Stomach (tissue), 9 donors: ENCODE measurements around the gene PLAC1. TPM values are rescaled to one million over a fixed set of nuclear protein-coding genes. Genes with fewer than 3 reads are reported as not detected.
A peak's percentile ranks its signal among the peaks of the same experiment; 100 is the strongest.

Experiments
- DNase-seq, 2 donors: peaks; one replicate each; pipeline versions ENCODE4 v3.0.0 to v3.0.0-alpha.2; 2013 to 2019
- H3K27ac ChIP-seq, 5 donors: fragments of 200-600 bp in 4 of 5; sonication (generic) in 4 of 5; one replicate each; pipeline ENCODE4 v1.5.1; 2013 to 2019; ENCODE audit warnings: mild to moderate bottlenecking in 1 of 5, moderate library complexity in 1 of 5
- H3K27me3 ChIP-seq, 3 donors: fragments of 200-600 bp; sonication (generic); one replicate each; pipeline ENCODE4 v1.5.1; 2017 to 2019; ENCODE audit warnings: mixed run types in 1 of 3
- H3K36me3 ChIP-seq, 4 donors: fragments of 200-600 bp; sonication (generic); 1 replicate in 3 of 4; 2 replicates in 1 of 4; pipeline ENCODE4 v1.5.1; 2016 to 2019
- H3K4me1 ChIP-seq, 4 donors: fragments of 200-600 bp; sonication (generic); one replicate each; pipeline ENCODE4 v1.5.1; 2016 to 2019
- H3K4me3 ChIP-seq, 4 donors: fragments of 200-600 bp; sonication (generic) in 3 of 4; one replicate each; pipeline ENCODE4 v1.5.1; 2016 to 2019; ENCODE audit warnings: mild to moderate bottlenecking in 1 of 4
- H3K9me3 ChIP-seq, 4 donors: fragments of 200-600 bp; sonication (generic); one replicate each; pipeline ENCODE4 v1.5.1; 2016 to 2019
- EP300 ChIP-seq: sonication (generic); formaldehyde crosslinking; IDR thresholded peaks from one replicate; pipeline ENCODE4 v1.6.1; 2017; ENCODE audit warnings: antibody characterized with exemption
- POLR2A ChIP-seq, 4 donors: fragments of 450-650 bp; IDR thresholded peaks; one replicate each; pipeline ENCODE4 v1.6.1; 2016; ENCODE audit warnings: antibody characterized with exemption in 4 of 4, control low read depth in 2 of 4, mild to moderate bottlenecking in 1 of 4, moderate library complexity in 1 of 4
- POLR2AphosphoS5 ChIP-seq, 3 donors: sonication (generic); formaldehyde crosslinking; IDR thresholded peaks; one replicate each; pipeline ENCODE4 v1.6.1; 2016; ENCODE audit warnings: antibody characterized with exemption in 3 of 3
- WGBS, 5 donors: extraction: QIAGEN DNeasy Blood & Tissue Kit in 3 of 5; methylation state at CpG; one replicate each; pipeline versions ENCODE4 v1.1.5 to v1.1.7; 2013 to 2018; 5-methylcytosine and 5-hydroxymethylcytosine counted together
- intact Hi-C: fragments of 100-400 bp; cut with DNase I; formaldehyde crosslinking; loops from one replicate; pipeline ENCODE4 v1.15.1; 2023; ENCODE audit warnings: low total_unique reads
- polyA plus RNA-seq, 3 donors: library from polyadenylated mRNA; stranded (reverse); fragments of 200-250 nt; gene quantifications; one replicate each; pipeline ENCODE4 v1.2.3, GENCODE V29; 2013
- total RNA-seq, 5 donors: library from RNA; depleted of rRNA; stranded (reverse); fragments of >200 nt; gene quantifications; one replicate each; pipeline versions ENCODE4 v1.1.0 to v1.2.3, GENCODE V29; 2014 to 2016
- TF ChIP-seq, protein P1 (sequence below), 7 experiments: fragments of 450-650 bp in 4 of 7; fragments of 200-600 bp in 3 of 7; sonication (generic) in 3 of 7; IDR thresholded peaks; one replicate each; pipeline ENCODE4 v1.5.1; 2016 to 2019; ENCODE audit warnings: antibody characterized with exemption in 7 of 7, control low read depth in 2 of 7, mild to moderate bottlenecking in 1 of 7
- donor health status: healthy with polysubstance abuse.
- donor health status: Bipolar disorder and iron deficiency.
- donor health status: healthy.

PLAC1 gene
- total and polyA plus RNA-seq, 8 donors = not detected

DNA sequence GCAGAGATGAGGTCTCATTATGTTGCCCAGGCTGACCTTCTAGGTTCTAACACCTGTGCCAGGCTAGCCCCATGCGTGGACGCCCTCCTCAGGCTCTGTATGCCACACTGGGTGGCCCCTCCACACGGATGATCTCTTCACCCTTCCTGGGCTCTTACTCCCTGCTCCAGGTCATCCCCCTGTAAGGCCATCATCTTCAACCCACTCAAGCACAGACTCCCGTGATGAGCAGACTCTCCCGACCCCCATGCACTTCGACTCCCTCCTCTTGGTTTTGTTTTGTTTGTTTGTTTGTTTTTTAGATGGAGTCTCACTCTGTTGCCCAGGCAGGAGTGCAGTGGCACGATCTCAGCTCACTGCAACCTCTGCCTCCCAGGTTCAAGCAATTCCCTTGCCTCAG is 127.4 kb downstream of the PLAC1 start:
- TF ChIP-seq EP300 = no peak
- TF ChIP-seq POLR2A (IDR thresholded peaks at IDR 0.05) = no peak
- TF ChIP-seq, protein P1, sequence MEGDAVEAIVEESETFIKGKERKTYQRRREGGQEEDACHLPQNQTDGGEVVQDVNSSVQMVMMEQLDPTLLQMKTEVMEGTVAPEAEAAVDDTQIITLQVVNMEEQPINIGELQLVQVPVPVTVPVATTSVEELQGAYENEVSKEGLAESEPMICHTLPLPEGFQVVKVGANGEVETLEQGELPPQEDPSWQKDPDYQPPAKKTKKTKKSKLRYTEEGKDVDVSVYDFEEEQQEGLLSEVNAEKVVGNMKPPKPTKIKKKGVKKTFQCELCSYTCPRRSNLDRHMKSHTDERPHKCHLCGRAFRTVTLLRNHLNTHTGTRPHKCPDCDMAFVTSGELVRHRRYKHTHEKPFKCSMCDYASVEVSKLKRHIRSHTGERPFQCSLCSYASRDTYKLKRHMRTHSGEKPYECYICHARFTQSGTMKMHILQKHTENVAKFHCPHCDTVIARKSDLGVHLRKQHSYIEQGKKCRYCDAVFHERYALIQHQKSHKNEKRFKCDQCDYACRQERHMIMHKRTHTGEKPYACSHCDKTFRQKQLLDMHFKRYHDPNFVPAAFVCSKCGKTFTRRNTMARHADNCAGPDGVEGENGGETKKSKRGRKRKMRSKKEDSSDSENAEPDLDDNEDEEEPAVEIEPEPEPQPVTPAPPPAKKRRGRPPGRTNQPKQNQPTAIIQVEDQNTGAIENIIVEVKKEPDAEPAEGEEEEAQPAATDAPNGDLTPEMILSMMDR (IDR thresholded peaks at IDR 0.05) = no peak
- TF ChIP-seq POLR2AphosphoS5 (IDR thresholded peaks at IDR 0.05) = no peak
- Histone ChIP-seq H3K27ac (no peak overlapping the region), H3K4me1 (no peaks in the 10 kb centered on the region), H3K9me3 (no peaks in the 10 kb centered on the region), H3K27me3 (no peaks in the 10 kb centered on the region), H3K4me3 (no peak overlapping the region), H3K36me3 (no peaks in the 10 kb centered on the region)
- intact Hi-C loops = no loop called here
- no peak for DNase-seq
- WGBS, 5 donors = 78 to 95% (median 89%) methylated on average over 7 of the region's 7 CpGs

DNA sequence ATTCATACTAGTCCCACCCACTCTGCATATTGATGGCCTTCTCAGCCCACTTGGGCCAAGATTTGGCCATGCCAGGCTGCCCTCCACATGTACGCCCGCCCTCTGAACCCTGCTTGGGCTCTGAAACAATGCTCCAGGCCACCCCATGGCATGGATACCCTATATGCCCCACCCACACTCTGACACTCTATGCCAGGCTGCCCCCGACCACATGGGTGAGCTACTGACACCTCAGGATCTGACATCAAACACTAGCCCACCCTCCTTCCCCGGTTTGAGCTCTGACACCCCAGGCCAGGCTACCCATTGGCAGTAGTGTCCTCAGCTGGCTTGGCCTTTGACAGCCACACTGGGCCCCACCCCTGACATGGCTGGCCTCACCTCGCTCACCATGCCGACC is 128.8 kb downstream of the PLAC1 start:
- DNase-seq = no peak
- H3K9me3 ChIP-seq = no peaks in the 10 kb centered on the region
- TF ChIP-seq, protein P1 (IDR thresholded peaks at IDR 0.05) = no peak
- TF ChIP-seq POLR2AphosphoS5 (IDR thresholded peaks at IDR 0.05) = no peak
- no peak for TF ChIP-seq POLR2A (IDR thresholded peaks at IDR 0.05)
- TF ChIP-seq EP300 = no peak
- 76 to 96% (median 90%) methylated on average over 5 to 6 of the region's 6 CpGs for WGBS, 5 donors
- no peaks in the 10 kb centered on the region for H3K36me3 ChIP-seq
- no peak overlapping the region for H3K27ac ChIP-seq
- no peaks in the 10 kb centered on the region for H3K27me3 ChIP-seq
- H3K4me3 ChIP-seq = no peak overlapping the region
- intact Hi-C loops = no loop called here
- no peaks in the 10 kb centered on the region for H3K4me1 ChIP-seq

DNA sequence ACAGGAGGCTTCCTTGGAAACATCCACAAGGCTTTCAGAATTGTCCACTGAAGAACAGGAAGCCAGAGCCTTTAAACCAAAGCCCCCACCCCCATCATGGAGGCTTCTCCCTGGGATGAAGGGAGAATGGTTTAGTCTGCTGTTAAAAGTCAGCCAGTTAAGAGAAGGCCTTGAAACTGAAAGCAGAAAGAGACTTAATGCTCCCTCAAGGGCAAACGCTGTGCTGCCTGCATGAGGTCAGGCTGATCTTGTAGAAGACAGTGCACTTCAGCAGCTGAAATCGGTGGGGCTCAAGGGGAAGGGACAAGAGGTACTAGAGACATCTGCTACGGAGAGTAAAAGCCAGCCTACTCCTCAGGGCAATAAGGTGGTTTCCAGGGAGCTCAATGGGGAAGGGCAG is 129.3 kb downstream of the PLAC1 start:
- DNase-seq = peak in 1 of 2 donors; percentile 41
- Histone ChIP-seq H3K27me3 (no peaks in the 10 kb centered on the region), H3K4me3 (no peak overlapping the region), H3K4me1 (no peaks in the 10 kb centered on the region), H3K9me3 (no peaks in the 10 kb centered on the region), H3K36me3 (no peaks in the 10 kb centered on the region), H3K27ac (no peak overlapping the region)
- TF ChIP-seq POLR2AphosphoS5 (IDR thresholded peaks at IDR 0.05) (no peak), POLR2A (IDR thresholded peaks at IDR 0.05) (no peak), EP300 (no peak)
- TF ChIP-seq, protein P1 (IDR thresholded peaks at IDR 0.05) = no peak
- 39 to 54% (median 49%) methylated on average over 3 of the region's 3 CpGs for WGBS, 5 donors
- intact Hi-C loops = no loop called here

DNA sequence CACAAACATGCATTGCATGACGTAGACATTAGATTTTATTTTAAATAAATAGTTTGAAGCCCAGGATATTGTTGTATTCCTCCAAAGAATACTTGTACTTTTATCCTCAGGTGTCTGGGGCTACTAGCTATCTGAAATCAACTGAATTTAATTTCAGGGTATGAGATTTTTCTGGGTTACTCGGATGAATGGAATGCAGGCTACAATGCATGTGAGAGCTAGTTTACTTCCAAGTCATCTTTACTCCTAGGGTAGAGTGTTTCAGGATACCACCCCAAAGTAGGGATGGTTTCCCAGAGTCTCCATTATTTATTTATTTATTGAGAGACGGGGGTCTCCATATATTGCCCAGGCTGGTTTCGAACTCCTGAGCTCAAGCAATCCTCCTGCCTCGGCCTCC is 131.9 kb downstream of the PLAC1 start:
- TF ChIP-seq EP300 (no peak), POLR2A (IDR thresholded peaks at IDR 0.05) (no peak), POLR2AphosphoS5 (IDR thresholded peaks at IDR 0.05) (no peak)
- TF ChIP-seq, protein P1 (IDR thresholded peaks at IDR 0.05) = no peak
- no peak overlapping the region for H3K4me3 ChIP-seq
- intact Hi-C loops = no loop called here
- H3K27ac ChIP-seq = no peak overlapping the region
- WGBS, 5 donors = 87 to 96% (median 93%) methylated on average over 5 of the region's 5 CpGs
- H3K9me3 ChIP-seq = no peaks in the 10 kb centered on the region
- DNase-seq = no peak
- no peaks in the 10 kb centered on the region for H3K36me3 ChIP-seq
- H3K27me3 ChIP-seq = no peaks in the 10 kb centered on the region
- H3K4me1 ChIP-seq = no peaks in the 10 kb centered on the region
